GM19467 (cell line): ENCODE results near the gene SYT7.

Source experiments
- ATAC-seq: cut with Tn5 transposase; IDR thresholded peaks from one replicate; pipeline ENCODE4 v1.9.1; 2021; ENCODE audit warnings: mild to moderate bottlenecking, moderate library complexity; ENCODE audit not compliant: unreplicated experiment

SYT7 gene

GRCh38 chr11:61555978-61556377 lies 24.9 kb downstream of the SYT7 start:
- ATAC-seq = no peak

GRCh38 chr11:61555051-61555969 lies 25.6 kb downstream of the SYT7 start:
- ATAC-seq = no peak

GRCh38 chr11:61554172-61554988 lies 26.5 kb downstream of the SYT7 start:
- no peak for ATAC-seq

GRCh38 chr11:61553373-61554171 lies 27.3 kb downstream of the SYT7 start:
- no peak for ATAC-seq

GRCh38 chr11:61552108-61552635 lies 28.7 kb downstream of the SYT7 start:
- no peak for ATAC-seq

GRCh38 chr11:61551634-61552033 lies 29.2 kb downstream of the SYT7 start:
- ATAC-seq = no peak

- no peak for ATAC-seq
These were observed 30.1 kb downstream of the SYT7 start for GRCh38 chr11:61550665-61551227.

GRCh38 chr11:61549662-61550568 lies 31.0 kb downstream of the SYT7 start:
- ATAC-seq = no peak

GRCh38 chr11:61549177-61549576 lies 31.7 kb downstream of the SYT7 start:
- no peak for ATAC-seq

GRCh38 chr11:61547246-61547645 lies 33.6 kb downstream of the SYT7 start:
- ATAC-seq = no peak

GRCh38 chr11:61546663-61547062 lies 34.2 kb downstream of the SYT7 start:
- no peak for ATAC-seq

- no peak for ATAC-seq
These were observed 35.0 kb downstream of the SYT7 start for GRCh38 chr11:61545921-61546320.

GRCh38 chr11:61545341-61545740 lies 35.5 kb downstream of the SYT7 start:
- no peak for ATAC-seq

GRCh38 chr11:61544466-61544865 lies 36.4 kb downstream of the SYT7 start:
- no peak for ATAC-seq

GRCh38 chr11:61543606-61544306 lies 37.1 kb downstream of the SYT7 start:
- no peak for ATAC-seq

GRCh38 chr11:61542705-61543104 lies 38.2 kb downstream of the SYT7 start:
- no peak for ATAC-seq

- no peak for ATAC-seq
These were observed 38.8 kb downstream of the SYT7 start for GRCh38 chr11:61542024-61542461.

GRCh38 chr11:61541598-61541997 lies 39.3 kb downstream of the SYT7 start:
- no peak for ATAC-seq

- no peak for ATAC-seq
These were observed 40.3 kb downstream of the SYT7 start for GRCh38 chr11:61540528-61540927.
